HG03439 (cell line): Measurements from ENCODE around the gene FAM222B.
"Not testable (repeated sequence)": the region's sequence is repeated elsewhere in the genome, so short reads cannot be mapped to it uniquely, and the experiment has no call there.

Experiments
- ATAC-seq: cut with Tn5 transposase; IDR thresholded peaks from one replicate; pipeline ENCODE4 v1.9.1; 2021; ENCODE audit warnings: mild to moderate bottlenecking, moderate library complexity; ENCODE audit not compliant: unreplicated experiment

Gene FAM222B

DNA sequence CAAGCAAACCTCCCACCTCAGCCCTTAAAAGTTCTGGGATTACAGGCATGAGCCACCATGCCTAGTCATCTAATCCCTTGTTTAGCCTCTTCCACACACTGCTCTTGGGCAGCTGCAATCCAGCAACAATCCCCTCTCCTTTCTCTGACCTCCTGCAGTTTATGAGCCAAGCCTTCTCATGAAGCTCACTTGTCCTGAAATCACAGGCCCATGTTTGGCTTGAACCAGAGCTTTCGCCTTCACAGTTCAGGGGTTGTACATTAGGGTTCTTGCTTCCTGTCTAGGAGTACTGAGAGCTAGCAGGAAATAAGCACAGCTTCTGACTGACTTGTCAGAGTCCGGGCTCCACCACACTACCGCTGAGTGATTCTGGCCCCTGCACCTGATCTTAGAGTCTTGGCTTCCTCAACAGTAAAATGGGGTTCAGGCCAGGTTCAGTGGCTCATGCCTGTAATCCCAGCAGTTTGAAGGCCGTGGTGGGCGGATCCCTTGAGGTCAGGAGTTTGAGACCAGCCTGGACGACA, 28.5 kb upstream of the FAM222B start:
- ATAC-seq = peak; percentile 64

DNA sequence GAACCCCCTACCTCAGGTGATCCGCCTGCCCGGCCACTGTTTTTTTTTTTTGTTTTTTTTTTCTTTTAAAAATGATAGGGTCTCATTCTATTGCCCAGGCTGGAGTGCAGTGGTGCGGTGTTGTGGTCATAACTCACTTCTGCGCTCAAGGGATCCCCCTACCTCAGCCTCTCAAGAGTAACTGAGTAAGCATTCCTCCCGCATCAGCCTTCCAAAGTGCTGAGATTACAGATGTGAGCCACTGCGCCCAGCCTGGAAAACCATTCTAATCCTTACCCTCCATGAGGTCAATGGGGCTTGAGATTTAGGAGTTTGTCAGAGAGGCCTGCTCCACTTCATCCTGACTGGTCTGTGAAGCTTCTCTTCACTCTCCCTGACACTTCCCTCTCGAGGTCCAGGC, 24.7 kb upstream of the FAM222B start:
- ATAC-seq = no peak

GRCh38 chr17:28865946-28866752, 23.6 kb upstream of the FAM222B start:
- no peak for ATAC-seq

DNA sequence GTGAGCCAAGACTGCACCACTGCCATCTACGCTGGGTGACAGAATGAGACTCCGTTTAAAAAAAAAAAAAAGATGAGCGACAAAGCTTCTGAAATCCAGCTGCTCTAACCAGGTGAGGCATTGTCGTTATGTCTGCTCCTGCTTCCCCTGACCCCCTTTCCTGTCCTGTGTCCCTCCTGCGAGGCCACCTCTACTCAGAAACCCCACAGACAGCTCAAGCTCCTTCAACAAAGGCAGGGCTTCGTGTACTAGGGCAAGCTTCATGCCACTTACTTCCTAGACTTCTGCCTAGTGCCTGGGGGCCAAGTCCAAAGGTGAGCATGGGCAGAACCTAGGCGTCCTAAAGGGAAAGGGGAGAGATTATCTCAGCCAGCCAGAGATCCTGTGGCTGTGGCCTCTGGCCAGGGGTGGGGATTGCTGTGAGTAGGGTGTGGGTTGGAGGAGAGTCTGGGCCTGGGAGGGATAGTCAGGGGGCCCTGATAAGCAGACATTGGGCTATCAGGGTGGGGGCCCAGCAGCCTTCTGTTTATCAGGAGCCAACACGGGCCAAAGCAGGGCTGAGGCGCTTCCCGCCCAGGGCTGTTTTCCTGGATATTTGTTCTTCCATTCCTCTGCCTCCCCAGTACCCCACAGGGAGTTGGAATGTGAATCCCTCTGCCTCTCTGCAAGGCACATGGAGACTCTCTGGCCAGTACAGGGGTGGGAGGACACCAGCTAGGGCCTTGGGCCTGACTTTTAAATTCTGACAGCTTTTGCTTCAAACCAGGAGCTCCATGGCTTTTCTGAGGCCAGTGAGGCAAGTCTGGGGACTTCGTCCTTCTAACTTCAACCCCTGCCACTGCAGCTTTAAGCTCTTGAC, 22.6 kb upstream of the FAM222B start:
- no peak for ATAC-seq

DNA sequence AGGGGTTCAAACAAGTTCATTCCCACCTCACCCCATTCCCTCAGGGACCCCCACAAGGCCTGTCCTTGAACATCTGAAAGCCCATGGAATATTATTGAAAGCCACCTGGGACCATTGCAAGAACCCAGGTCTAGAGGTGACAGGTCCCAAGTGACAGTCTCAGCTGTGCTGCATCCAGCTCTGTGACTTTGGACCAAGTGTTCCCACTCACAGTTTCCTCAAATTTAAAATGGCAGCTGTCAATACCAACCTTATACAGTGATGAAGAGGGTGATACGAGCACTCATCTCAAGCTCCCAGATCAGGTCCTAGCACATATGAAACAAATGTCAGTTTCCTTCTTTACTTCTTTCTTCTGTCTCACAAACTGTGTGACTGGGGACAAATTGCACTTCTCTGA, 21.4 kb upstream of the FAM222B start:
- no peak for ATAC-seq

GRCh38 chr17:28862561-28862960, 20.0 kb upstream of the FAM222B start:
- ATAC-seq = no peak

DNA sequence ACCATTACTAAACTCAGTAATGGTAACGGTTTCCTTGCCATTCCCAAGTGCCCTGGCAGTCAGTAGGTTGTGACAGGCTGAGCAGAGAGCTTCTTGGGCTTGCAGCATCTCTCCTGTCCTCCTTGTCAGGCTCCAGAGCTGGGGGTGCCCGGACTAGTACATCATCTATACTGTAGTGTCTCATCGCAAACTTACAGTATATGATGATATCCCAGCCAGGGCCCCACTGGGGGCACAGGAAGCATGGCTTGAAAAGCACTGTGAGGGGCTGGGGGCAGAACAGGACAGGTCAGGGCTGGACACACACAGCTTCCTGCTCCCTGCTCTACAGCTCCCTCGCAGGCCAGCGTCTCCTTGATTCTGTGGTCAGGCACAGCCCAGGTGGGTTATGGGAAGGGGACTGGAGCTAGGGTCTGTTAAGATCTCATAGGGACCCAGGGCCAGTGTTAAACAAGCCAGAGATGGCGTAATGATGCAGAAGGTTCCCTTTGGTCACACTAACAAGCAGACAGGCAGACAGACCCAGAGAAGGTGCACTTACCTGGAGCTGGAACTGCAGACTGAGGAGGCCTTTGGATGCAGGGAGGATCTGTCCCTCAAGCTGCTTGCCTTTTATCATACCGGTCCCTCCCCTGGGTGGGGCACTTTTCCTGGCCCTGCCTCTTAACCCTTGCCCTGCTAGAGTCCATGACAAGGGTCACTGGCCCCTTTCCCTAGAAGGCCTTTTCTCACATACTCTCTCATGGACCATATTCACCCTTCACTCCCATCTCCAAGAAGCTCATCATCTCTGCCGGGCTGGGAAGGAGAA, 19.0 kb upstream of the FAM222B start:
- ATAC-seq = no peak

- no peak for ATAC-seq
Measured at GRCh38 chr17:28860363-28860808, 17.8 kb upstream of the FAM222B start.

DNA sequence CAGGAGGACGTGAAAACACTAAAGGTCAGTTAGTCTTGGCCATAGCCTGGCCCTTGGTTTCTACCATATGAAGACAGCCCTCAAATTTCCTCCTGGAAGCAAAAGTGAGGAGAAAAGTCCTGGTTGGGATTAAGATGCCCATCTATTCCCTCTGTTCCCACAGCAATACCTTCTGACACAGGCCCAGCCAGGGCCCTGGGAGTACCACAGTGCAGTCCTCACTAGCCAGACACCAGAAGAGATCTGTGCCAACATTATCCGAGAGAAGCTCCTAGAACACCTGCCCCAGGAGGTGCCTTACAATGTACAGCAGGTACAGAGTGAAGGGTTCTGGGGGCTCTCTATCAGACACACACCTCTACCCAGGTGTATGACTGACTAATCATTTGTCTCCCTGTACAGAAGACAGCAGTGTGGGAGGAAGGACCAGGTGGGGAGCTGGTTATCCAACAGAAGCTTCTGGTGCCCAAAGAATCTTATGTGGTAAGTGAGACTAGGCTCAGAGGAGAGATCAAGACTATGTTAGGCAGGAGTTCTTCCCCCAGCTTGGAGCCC, 16.3 kb upstream of the FAM222B start:
- no peak for ATAC-seq

GRCh38 chr17:28857905-28858800, 15.6 kb upstream of the FAM222B start:
- ATAC-seq = no peak

- ATAC-seq = no peak
Measured at GRCh38 chr17:28856028-28856574, 13.5 kb upstream of the FAM222B start.

DNA sequence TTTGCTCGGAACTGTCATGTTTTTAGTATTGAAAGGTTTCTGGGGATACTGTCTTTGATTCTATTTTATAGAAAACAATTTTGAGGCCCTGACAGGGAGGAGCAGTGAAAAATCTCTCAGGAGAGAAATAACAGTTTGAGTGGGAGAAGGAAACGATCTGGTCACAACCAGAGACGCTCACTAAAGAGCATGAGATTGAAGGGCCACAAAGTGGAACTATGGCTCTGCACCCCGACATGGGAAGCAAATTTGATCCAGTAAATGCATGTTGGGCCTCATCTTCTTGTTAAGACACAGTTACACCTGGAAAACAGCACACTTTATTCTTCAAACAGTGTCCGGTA, 12.7 kb upstream of the FAM222B start:
- no peak for ATAC-seq

GRCh38 chr17:28854457-28855335, 12.1 kb upstream of the FAM222B start, which contains the start of gene ERAL1:
ERAL1 (plus strand) TSS chr17:28855016; CDS start chr17:28855035, 19 bp downstream.
- peak; percentile 88 for ATAC-seq

GRCh38 chr17:28853295-28853694, 10.7 kb upstream of the FAM222B start:
- ATAC-seq = no peak

DNA sequence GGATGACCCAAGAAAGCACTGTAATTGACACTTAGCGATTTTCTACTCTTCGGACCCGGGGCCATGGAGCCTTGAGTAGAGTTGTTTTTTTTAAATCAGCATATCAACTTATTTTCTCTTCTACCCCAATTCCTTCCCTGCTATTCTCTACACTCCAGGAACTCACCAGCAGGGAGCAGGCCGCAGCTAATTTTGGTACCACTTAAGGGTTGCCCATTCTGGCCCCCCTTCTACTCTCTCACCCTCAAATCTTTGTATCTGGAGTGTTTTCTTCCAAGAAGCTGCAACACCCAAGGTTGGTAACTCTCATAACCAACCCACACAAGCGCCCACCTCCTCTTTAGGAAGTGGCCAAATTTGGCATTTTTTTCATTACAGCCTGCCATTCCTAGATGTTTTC, 6.7 kb upstream of the FAM222B start:
- ATAC-seq = no peak

GRCh38 chr17:28848667-28849066, 6.1 kb upstream of the FAM222B start:
- not testable (repeated sequence) for ATAC-seq

DNA sequence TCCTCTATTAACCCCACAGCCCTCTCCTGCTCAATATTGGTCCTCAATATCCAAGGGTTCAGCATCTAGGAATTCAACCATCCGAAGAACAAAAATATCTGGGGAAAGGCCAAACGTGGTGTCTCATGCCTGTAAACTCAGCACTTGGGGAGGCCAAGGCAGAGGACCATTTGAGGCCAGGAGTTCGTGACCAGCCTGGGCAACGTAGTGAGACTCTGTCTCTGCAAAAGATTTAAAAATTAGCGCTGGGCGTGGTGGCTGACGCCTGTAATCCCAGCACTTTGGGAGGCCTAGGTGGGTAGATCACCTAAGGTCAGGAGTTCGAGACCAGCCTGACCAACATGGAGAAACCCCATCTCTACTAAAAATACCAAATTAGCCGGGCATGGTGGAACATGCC, 4.1 kb upstream of the FAM222B start:
- not testable (repeated sequence) for ATAC-seq

- ATAC-seq = no peak
Measured at GRCh38 chr17:28846231-28846630, 3.6 kb upstream of the FAM222B start.
